HepG2 (cell line): ENCODE data around the gene MAMDC2. TPM values are rescaled to one million over a fixed set of nuclear protein-coding genes. Genes with fewer than 3 reads are reported as not detected.

Source experiments
- ATAC-seq: fragments of 200-7000 bp; cut with Tn5 transposase; 3 replicates; pipeline ENCODE4 v1.9.1; 2020; ENCODE audit warnings: mild to moderate bottlenecking, moderate library complexity
- BruUV-seq: library from RNA; stranded (reverse); fragments of 400-500 nt; replicated peaks from 2 replicates; lab custom pipeline; 2021; lab: Mats Ljungman, UMichigan
- CTCF ChIA-PET: fragments of 300-600 bp; formaldehyde crosslinking; extraction: SDS; loops from one replicate; lab custom pipeline; 2021; ENCODE audit warnings: low total read pairs, inconsistent platforms, low intra/inter-chr PET ratio; lab: Yijun Ruan, JAX
- POLR2A ChIA-PET: fragments of 350-600 bp; sonication (Branson Sonifier 250); formaldehyde crosslinking; loops from one replicate; lab custom pipeline; 2020; ENCODE audit warnings: antibody characterized with exemption, inconsistent platforms; lab: Yijun Ruan, JAX
- DNase-seq: peaks from one replicate; pipeline ENCODE4 v3.0.0-alpha.2; 2015; ENCODE audit warnings: low spot score
- FAIRE-seq: peaks from 3 replicates; lab custom pipeline; 2011; peaks lifted over from hg19 to GRCh38; lab: Jason Lieb, UNC
- H2AFZ ChIP-seq: one replicate; pipeline ENCODE4 v1.6.1; 2011; ENCODE audit warnings: low read length, inconsistent platforms
- H3K27ac ChIP-seq: fragments of 300-600 bp; 3 replicates; pipeline ENCODE4 v1.8.0; 2011; ENCODE audit warnings: mixed run types, mild to moderate bottlenecking, mixed read lengths, low read length, inconsistent platforms; ENCODE audit not compliant: insufficient read depth; ENCODE audit errors: extremely low read length
- H3K27me3 ChIP-seq, 2 experiments: fragments of 200-600 bp in 1 of 2; 2 replicates in 1 of 2; 3 replicates in 1 of 2; pipeline versions ENCODE4 v1.6.0 to v1.8.0; 2011; ENCODE audit warnings: low read length in 2 of 2, mild to moderate bottlenecking in 2 of 2, moderate library complexity in 2 of 2, inconsistent platforms in 1 of 2; ENCODE audit not compliant: insufficient read depth in 2 of 2, control insufficient read depth in 1 of 2
- H3K36me3 ChIP-seq, 2 experiments: fragments of 200-600 bp in 1 of 2; replicated peaks in 1 of 2; 2 replicates in 1 of 2; 3 replicates in 1 of 2; pipeline versions ENCODE4 v1.5.1 to v1.8.0; 2011; ENCODE audit warnings: low read length in 2 of 2, inconsistent platforms in 1 of 2; ENCODE audit not compliant: insufficient read depth in 2 of 2, control insufficient read depth in 1 of 2
- H3K4me1 ChIP-seq: 2 replicates; pipeline ENCODE4 v1.5.1; 2012; ENCODE audit warnings: low read length, inconsistent platforms; ENCODE audit not compliant: insufficient read depth
- H3K4me2 ChIP-seq: 2 replicates; pipeline ENCODE4 v1.6.0; 2011; ENCODE audit warnings: low read depth, low read length, inconsistent platforms
- H3K4me3 ChIP-seq, 3 experiments: fragments of 200-600 bp in 1 of 3; sonication (generic), shearing (Covaris generic) in 1 of 3; replicated peaks in 1 of 3; 2 replicates each; pipeline ENCODE4 v1.5.1; 2011 to 2016; ENCODE audit warnings: low read length in 3 of 3, inconsistent platforms in 2 of 3, low read depth in 2 of 3, mild to moderate bottlenecking in 2 of 3, control low read depth in 1 of 3, mixed read lengths in 1 of 3; ENCODE audit not compliant: insufficient read depth in 1 of 3
- H3K79me2 ChIP-seq: one replicate; pipeline ENCODE4 v1.6.1; 2011; ENCODE audit warnings: low read length, inconsistent platforms; ENCODE audit not compliant: insufficient read depth
- H3K9ac ChIP-seq: 2 replicates; pipeline ENCODE4 v1.6.0; 2011; ENCODE audit warnings: mild to moderate bottlenecking, low read depth, low read length, inconsistent platforms; ENCODE audit not compliant: insufficient read depth
- H3K9me3 ChIP-seq: 2 replicates; pipeline ENCODE4 v1.5.1; 2012; ENCODE audit warnings: mild to moderate bottlenecking, low read length
- H4K20me1 ChIP-seq: 2 replicates; pipeline ENCODE4 v1.6.0; 2011; ENCODE audit warnings: inconsistent platforms, mild to moderate bottlenecking, low read length, moderate library complexity; ENCODE audit not compliant: insufficient read depth
- CEBPG ChIP-seq: IDR thresholded peaks from 2 replicates; pipeline ENCODE4 v1.6.1; 2016
- CHD4 ChIP-seq: fragments of 200-600 bp; sonication (generic); IDR thresholded peaks from 2 replicates; pipeline ENCODE4 v1.7.0; 2017; ENCODE audit warnings: mild to moderate bottlenecking, low read length, borderline replicate concordance
- EED ChIP-seq: sonication (generic); formaldehyde crosslinking; IDR thresholded peaks from 2 replicates; pipeline ENCODE4 v1.5.0; 2020; ENCODE audit warnings: mild to moderate bottlenecking, missing genetic modification reagents
- GATAD1 ChIP-seq: IDR thresholded peaks from 2 replicates; pipeline ENCODE4 v1.6.1; 2016; ENCODE audit warnings: missing genetic modification reagents, missing compliant biosample characterization
- GATAD2A ChIP-seq: IDR thresholded peaks from 2 replicates; pipeline ENCODE4 v1.6.1; 2016
- HNRNPLL ChIP-seq: fragments of 200-400 bp; formaldehyde crosslinking; IDR thresholded peaks from 2 replicates; pipeline ENCODE4 v1.6.1; 2017; ENCODE audit warnings: mild to moderate bottlenecking, low read depth, low read length; ENCODE audit not compliant: poor library complexity, severe bottlenecking
- IRF9 ChIP-seq: sonication (generic); formaldehyde crosslinking; IDR thresholded peaks from 2 replicates; pipeline ENCODE4 v1.8.0; 2022; ENCODE audit warnings: missing genetic modification reagents, mild to moderate bottlenecking, borderline replicate concordance
- MAF1 ChIP-seq: sonication (generic); formaldehyde crosslinking; IDR thresholded peaks from 2 replicates; pipeline ENCODE4 v1.5.0; 2020; ENCODE audit warnings: missing genetic modification reagents, borderline replicate concordance
- MBD4 ChIP-seq: IDR thresholded peaks from 2 replicates; pipeline ENCODE4 v1.6.1; 2012; ENCODE audit warnings: low read length, inconsistent platforms, borderline replicate concordance
- PHF20 ChIP-seq: sonication (generic); formaldehyde crosslinking; IDR thresholded peaks from 2 replicates; pipeline ENCODE4 v1.5.0; 2020; ENCODE audit warnings: mild to moderate bottlenecking, missing genetic modification reagents
- RARG ChIP-seq: sonication (generic); formaldehyde crosslinking; IDR thresholded peaks from 2 replicates; pipeline ENCODE4 v1.4.0; 2020; ENCODE audit warnings: low read depth, mild to moderate bottlenecking, missing genetic modification reagents
- RCOR2 ChIP-seq: IDR thresholded peaks from 2 replicates; pipeline ENCODE4 v1.6.1; 2016; ENCODE audit warnings: missing biosample characterization, missing genetic modification reagents
- REXO4 ChIP-seq: sonication (generic); formaldehyde crosslinking; IDR thresholded peaks from 2 replicates; pipeline ENCODE4 v1.8.0; 2022; ENCODE audit warnings: missing genetic modification reagents, mild to moderate bottlenecking, borderline replicate concordance
- TOPORS ChIP-seq: sonication (generic); formaldehyde crosslinking; IDR thresholded peaks from 2 replicates; pipeline ENCODE4 v1.8.0; 2023; ENCODE audit warnings: mild to moderate bottlenecking, missing genetic modification reagents
- ZBTB7A ChIP-seq: sonication (generic); formaldehyde crosslinking; IDR thresholded peaks from 2 replicates; pipeline ENCODE4 v1.8.0; 2022; ENCODE audit warnings: mild to moderate bottlenecking, missing genetic modification reagents
- ZMAT3 ChIP-seq: sonication (generic); formaldehyde crosslinking; conservative IDR thresholded peaks from 2 replicates; pipeline ENCODE4 v1.7.0; 2021; ENCODE audit warnings: missing genetic modification reagents
- ZNF674 ChIP-seq: sonication (generic); formaldehyde crosslinking; IDR thresholded peaks from 2 replicates; pipeline ENCODE4 v1.5.0; 2020; ENCODE audit warnings: low read depth, mild to moderate bottlenecking, missing genetic modification reagents
- ZNF709 ChIP-seq: sonication (generic); formaldehyde crosslinking; IDR thresholded peaks from 2 replicates; pipeline ENCODE4 v1.5.0; 2020; ENCODE audit warnings: mild to moderate bottlenecking, missing genetic modification reagents
- ZNF839 ChIP-seq: sonication (generic); formaldehyde crosslinking; IDR thresholded peaks from 2 replicates; pipeline ENCODE4 v1.4.0; 2020; ENCODE audit warnings: missing genetic modification reagents, mild to moderate bottlenecking, borderline replicate concordance
- WGBS: methylation state at CpG from one replicate; pipeline ENCODE4 v1.1.6; 2017; ENCODE audit warnings: low lambda C conversion rate; 5-methylcytosine and 5-hydroxymethylcytosine counted together
- in situ Hi-C: cut with HindIII; loops from 2 replicates; pipeline ENCODE4 v1.10.0; 2017; ENCODE audit warnings: low pct_unique_long_range_greater_than_20kb; ENCODE audit not compliant: extremely low pct_ligation_motif_present
- intact Hi-C: fragments of 100-400 bp; cut with micrococcal nuclease; formaldehyde crosslinking; loops from one replicate; pipeline ENCODE4 v1.10.0; 2022; ENCODE audit not compliant: unreplicated experiment
- polyA plus RNA-seq, 8 experiments: library from polyadenylated mRNA; depleted of rRNA in 3 of 8; stranded (reverse) in 7 of 8; unstranded in 1 of 8; fragments of >200 nt; fragmentation: Illumina TruSeq in 4 of 8; extraction: Trizol in 4 of 8; gene quantifications; 2 replicates each; pipeline versions ENCODE4 v1.2.1 to v1.2.3, GENCODE V29; 2011 to 2016; ENCODE audit warnings: low read depth in 4 of 8, missing spikeins in 1 of 8, mixed read lengths in 1 of 8; ENCODE audit not compliant: insufficient read depth in 1 of 8
- total RNA-seq, 5 experiments: library from RNA; depleted of rRNA; stranded (reverse); fragments of >200 nt; fragmentation: Illumina TruSeq; extraction: Trizol; gene quantifications; 2 replicates each; pipeline ENCODE4 v1.2.3, GENCODE V29; 2016; ENCODE audit warnings: low read depth in 1 of 5
- TF ChIP-seq, protein P1 (sequence below): sonication (generic); formaldehyde crosslinking; IDR thresholded peaks from 2 replicates; pipeline ENCODE4 v1.8.1; 2023; ENCODE audit warnings: mild to moderate bottlenecking, inconsistent platforms, moderate library complexity, missing genetic modification reagents, borderline replicate concordance

The MAMDC2 gene
- total and polyA plus RNA-seq, 2 of the 13 experiments (the other 11 are each of a cell fraction or from before 2014, with no cell fraction given) = not detected

DNA sequence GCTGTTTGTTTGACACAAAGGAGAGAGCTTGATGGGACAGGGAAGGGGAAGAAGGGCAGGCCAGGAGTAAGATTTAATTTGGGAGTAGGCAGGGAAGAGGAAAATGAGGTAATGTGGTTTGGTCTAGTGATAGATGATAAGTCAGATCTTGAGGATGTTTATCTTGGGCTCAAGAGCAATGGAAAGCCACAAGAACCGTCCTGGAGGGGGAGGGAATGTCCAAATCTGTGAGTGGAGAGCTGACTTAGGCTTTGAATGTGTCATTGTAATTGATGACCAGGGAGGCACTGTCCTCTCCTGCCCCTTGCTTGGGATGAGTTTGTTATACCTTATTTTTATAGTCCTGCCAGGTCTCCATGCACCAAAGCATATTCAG lies 37.5 kb downstream of the MAMDC2 start:
- H3K4me1 ChIP-seq = no peaks in the 10 kb centered on the region; the same call in 1 of the 2 replicates
- no peak overlapping the region for H3K4me3 ChIP-seq
- intact Hi-C loops (no loop called here), in situ Hi-C loops (no loop called here)
- DNase-seq (no peak), ATAC-seq (no peak), FAIRE-seq (no peak)
- H3K9ac ChIP-seq = no peak overlapping the region
- H3K4me2 ChIP-seq = no peak overlapping the region
- WGBS = 0% methylated on average over 1 of the region's 1 CpG
- no peak for TF ChIP-seq REXO4 (CRISPR knock-in tag)
- TF ChIP-seq, protein P1, sequence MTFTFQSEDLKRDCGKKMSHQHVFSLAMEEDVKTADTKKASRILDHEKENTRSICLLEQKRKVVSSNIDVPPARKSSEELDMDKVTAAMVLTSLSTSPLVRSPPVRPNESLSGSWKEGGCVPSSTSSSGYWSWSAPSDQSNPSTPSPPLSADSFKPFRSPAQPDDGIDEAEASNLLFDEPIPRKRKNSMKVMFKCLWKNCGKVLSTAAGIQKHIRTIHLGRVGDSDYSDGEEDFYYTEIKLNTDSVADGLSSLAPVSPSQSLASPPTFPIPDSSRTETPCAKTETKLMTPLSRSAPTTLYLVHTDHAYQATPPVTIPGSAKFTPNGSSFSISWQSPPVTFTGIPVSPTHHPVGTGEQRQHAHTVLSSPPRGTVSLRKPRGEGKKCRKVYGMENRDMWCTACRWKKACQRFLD (CRISPR knock-in tag) = no peak
- ChIA-PET POLR2A (no interaction called here), CTCF (no interaction called here)
- H2AFZ ChIP-seq = no peak overlapping the region
- no peaks in the 10 kb centered on the region for H3K79me2 ChIP-seq
- BruUV-seq = no TSS peak
- no peaks in the 10 kb centered on the region for H3K9me3 ChIP-seq
- H3K27me3 ChIP-seq = peaks cover 0 to 1% of the 10 kb centered on the region in 2 experiments; a peak in 1 of 5 replicates
- no peaks in the 10 kb centered on the region for H4K20me1 ChIP-seq
- no peak overlapping the region for H3K27ac ChIP-seq
- H3K36me3 ChIP-seq = no peaks in the 10 kb centered on the region

GRCh38 chr9:70083429-70083828 lies 39.8 kb downstream of the MAMDC2 start:
- Histone ChIP-seq H3K9ac (no peak overlapping the region), H2AFZ (no peak overlapping the region), H3K27ac (no peak overlapping the region), H3K79me2 (no peaks in the 10 kb centered on the region), H4K20me1 (no peaks in the 10 kb centered on the region), H3K27me3 (no peaks in the 10 kb centered on the region), H3K4me1 (no peaks in the 10 kb centered on the region; the same call in 1 of the 2 replicates), H3K36me3 (no peaks in the 10 kb centered on the region), H3K4me3 (no peak overlapping the region), H3K9me3 (no peaks in the 10 kb centered on the region), H3K4me2 (no peak overlapping the region)
- WGBS = 68% methylated on average over 1 of the region's 1 CpG
- FAIRE-seq (no peak), ATAC-seq (no peak), DNase-seq (no peak)
- BruUV-seq = no TSS peak
- in situ Hi-C loops = no loop called here
- intact Hi-C loops = no loop called here
- ChIA-PET CTCF (no interaction called here), POLR2A (no interaction called here)
- TF ChIP-seq PHF20 (CRISPR knock-in tag) = no peak
- TF ChIP-seq GATAD1 = no peak
- TF ChIP-seq ZMAT3 (CRISPR knock-in tag) = no peak
- TF ChIP-seq IRF9 (CRISPR knock-in tag) = no peak
- TF ChIP-seq MAF1 = no peak
- TF ChIP-seq HNRNPLL = no peak
- TF ChIP-seq ZBTB7A (CRISPR knock-in tag) = no peak
- TF ChIP-seq RARG (CRISPR knock-in tag) = no peak
- no peak for TF ChIP-seq EED (CRISPR knock-in tag)
- TF ChIP-seq GATAD2A (CRISPR knock-in tag) = no peak
- no peak for TF ChIP-seq TOPORS (CRISPR knock-in tag)
- TF ChIP-seq ZNF674 = no peak
- TF ChIP-seq ZNF709 = no peak
- TF ChIP-seq CHD4 = no peak
- TF ChIP-seq CEBPG = no peak
- no peak for TF ChIP-seq ZNF839 (CRISPR knock-in tag)
- TF ChIP-seq RCOR2 (CRISPR knock-in tag) = no peak
- no peak for TF ChIP-seq MBD4
